H1 (cell line): Measurements from ENCODE around the gene CLUH.

Source experiments
- BACH1 ChIP-seq: IDR thresholded peaks from 2 replicates; pipeline ENCODE4 v1.6.1; 2012; ENCODE audit warnings: low read length, improper control_type of control experiment
- EGR1 ChIP-seq: IDR thresholded peaks from 2 replicates; pipeline ENCODE4 v1.6.1; 2011; ENCODE audit warnings: low read depth, low read length, borderline replicate concordance
- EZH2 ChIP-seq: fragments of 200-600 bp; sonication (generic); IDR thresholded peaks from 2 replicates; pipeline ENCODE4 v1.7.1; 2012; ENCODE audit warnings: low read depth, mild to moderate bottlenecking, moderate library complexity, low read length, inconsistent platforms; ENCODE audit not compliant: severe bottlenecking
- GTF2F1 ChIP-seq: IDR thresholded peaks from 2 replicates; pipeline ENCODE4 v1.6.1; 2012; ENCODE audit warnings: low read depth, low read length, improper control_type of control experiment, borderline replicate concordance
- HDAC2 ChIP-seq, 2 experiments: fragments of 300-600 bp in 1 of 2; sonication (generic) in 1 of 2; IDR thresholded peaks; 2 replicates each; pipeline ENCODE4 v1.6.1; 2011 to 2012; ENCODE audit warnings: low read depth in 2 of 2, low read length in 2 of 2, mild to moderate bottlenecking in 2 of 2, moderate library complexity in 2 of 2, borderline replicate concordance in 1 of 2, inconsistent platforms in 1 of 2
- JUN ChIP-seq: IDR thresholded peaks from 2 replicates; pipeline ENCODE4 v1.6.1; 2011; ENCODE audit warnings: low read depth, mild to moderate bottlenecking, improper control_type of control experiment, low read length
- NANOG ChIP-seq: IDR thresholded peaks from 2 replicates; pipeline ENCODE4 v1.6.1; 2011; ENCODE audit warnings: low read length, low read depth, mild to moderate bottlenecking, inconsistent platforms; ENCODE audit not compliant: insufficient read depth, poor library complexity, severe bottlenecking
- PHF8 ChIP-seq: fragments of 200-600 bp; sonication (generic); conservative IDR thresholded peaks from 2 replicates; pipeline ENCODE4 v1.7.1; 2012; ENCODE audit warnings: low read depth, mild to moderate bottlenecking, inconsistent platforms, low read length, moderate library complexity
- POLR2AphosphoS5 ChIP-seq: IDR thresholded peaks from 2 replicates; pipeline ENCODE4 v1.6.1; 2011; ENCODE audit warnings: low read depth, low read length
- SIX5 ChIP-seq: IDR thresholded peaks from 2 replicates; pipeline ENCODE4 v1.6.1; 2011; ENCODE audit warnings: mild to moderate bottlenecking, low read depth, low read length
- TAF1 ChIP-seq: IDR thresholded peaks from 2 replicates; pipeline ENCODE4 v1.6.1; 2011; ENCODE audit warnings: mild to moderate bottlenecking, low read depth, low read length
- TF ChIP-seq, protein P1 (sequence below), 3 experiments: IDR thresholded peaks; 1 replicate in 2 of 3; 2 replicates in 1 of 3; pipeline versions ENCODE4 v1.5.1 to v1.6.1; 2011; ENCODE audit warnings: low read length in 3 of 3, mild to moderate bottlenecking in 3 of 3, inconsistent platforms in 2 of 3, low read depth in 1 of 3, moderate library complexity in 1 of 3; ENCODE audit not compliant: insufficient read depth in 1 of 3; ENCODE audit errors: control extremely low read depth in 1 of 3

DNA sequence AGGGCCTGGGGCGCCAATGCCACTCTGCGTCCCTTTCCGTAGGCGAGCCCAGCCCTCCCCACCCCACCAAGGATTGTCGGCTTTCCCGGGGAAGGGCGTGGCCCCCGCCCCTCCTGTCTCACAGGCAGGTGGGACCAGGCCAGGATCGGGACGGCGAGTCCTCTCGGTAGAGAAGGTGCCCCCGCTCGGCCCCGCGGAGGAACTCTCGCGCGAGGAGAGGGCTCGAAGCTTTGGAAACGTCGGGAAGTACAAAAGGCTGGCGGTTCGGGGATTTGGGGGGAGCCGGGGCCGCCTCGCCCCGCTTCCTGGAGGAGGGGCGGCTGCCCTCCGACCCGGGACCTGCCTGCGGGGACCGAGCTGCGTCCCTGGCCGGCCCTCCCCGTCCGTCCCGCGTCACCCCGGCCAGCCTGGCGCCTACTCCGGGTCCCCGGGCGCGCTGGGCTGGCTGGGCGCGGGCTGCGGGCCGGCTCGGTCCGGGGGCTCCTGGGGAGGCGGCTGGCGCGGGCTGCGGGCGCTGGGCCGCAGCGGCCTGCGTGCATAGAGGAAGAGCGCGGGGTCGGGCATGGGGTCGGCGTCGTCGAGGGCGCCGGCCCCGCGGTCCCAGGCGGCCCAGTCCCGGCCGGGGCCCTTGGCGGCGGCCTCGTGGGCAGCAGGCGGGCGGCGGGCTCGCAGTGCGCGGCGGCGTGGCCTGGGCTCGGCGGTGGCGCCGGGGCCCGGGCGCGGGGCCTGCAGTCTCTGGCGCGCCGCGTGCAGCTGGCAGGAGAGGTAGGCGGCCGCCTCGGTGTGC, 12.6 kb upstream of the CLUH start:
- TF ChIP-seq HDAC2 (IDR thresholded peaks at IDR 0.05; ENCODE audit: borderline replicate concordance in 1 of 2, low read depth in 2 of 2, low read length in 2 of 2), result no peak
- TF ChIP-seq GTF2F1, result no peak
- no peak for TF ChIP-seq JUN
- no peak; the same call in 1 of the 2 replicates for TF ChIP-seq POLR2AphosphoS5
- TF ChIP-seq, protein P1, sequence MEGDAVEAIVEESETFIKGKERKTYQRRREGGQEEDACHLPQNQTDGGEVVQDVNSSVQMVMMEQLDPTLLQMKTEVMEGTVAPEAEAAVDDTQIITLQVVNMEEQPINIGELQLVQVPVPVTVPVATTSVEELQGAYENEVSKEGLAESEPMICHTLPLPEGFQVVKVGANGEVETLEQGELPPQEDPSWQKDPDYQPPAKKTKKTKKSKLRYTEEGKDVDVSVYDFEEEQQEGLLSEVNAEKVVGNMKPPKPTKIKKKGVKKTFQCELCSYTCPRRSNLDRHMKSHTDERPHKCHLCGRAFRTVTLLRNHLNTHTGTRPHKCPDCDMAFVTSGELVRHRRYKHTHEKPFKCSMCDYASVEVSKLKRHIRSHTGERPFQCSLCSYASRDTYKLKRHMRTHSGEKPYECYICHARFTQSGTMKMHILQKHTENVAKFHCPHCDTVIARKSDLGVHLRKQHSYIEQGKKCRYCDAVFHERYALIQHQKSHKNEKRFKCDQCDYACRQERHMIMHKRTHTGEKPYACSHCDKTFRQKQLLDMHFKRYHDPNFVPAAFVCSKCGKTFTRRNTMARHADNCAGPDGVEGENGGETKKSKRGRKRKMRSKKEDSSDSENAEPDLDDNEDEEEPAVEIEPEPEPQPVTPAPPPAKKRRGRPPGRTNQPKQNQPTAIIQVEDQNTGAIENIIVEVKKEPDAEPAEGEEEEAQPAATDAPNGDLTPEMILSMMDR (IDR thresholded peaks at IDR 0.05; ENCODE audit: control extremely low read depth in 1 of 3, insufficient read depth in 1 of 3, low read depth in 1 of 3, low read length in 3 of 3), result no peak
- no peak for TF ChIP-seq EGR1
- TF ChIP-seq TAF1, result no peak; the same call in 1 of the 2 replicates
- TF ChIP-seq NANOG, result no peak
- no peak for TF ChIP-seq BACH1
- peak; percentile 50; the same call in 1 of the 2 replicates for TF ChIP-seq PHF8
- no peak for TF ChIP-seq EZH2
- TF ChIP-seq SIX5, result no peak
